Hematopoietic multipotent progenitor cell treated with erythropoietin and hydrocortisone succinate and interleukin-3 and kit ligand, for 4 days (in vitro differentiated cells): ENCODE measurements around the gene HNRNPUL2.
"Not testable (repeated sequence)": the region's sequence is repeated elsewhere in the genome, so short reads cannot be mapped to it uniquely, and the experiment has no call there.

Source experiments
- DNase-seq: peaks from one replicate; pipeline ENCODE4 v3.0.0-alpha.2; 2015

HNRNPUL2 gene

GRCh38 chr11:62726156-62726914 is 922 bp downstream of the HNRNPUL2 start:
- DNase-seq = peak; percentile 29

GRCh38 chr11:62725646-62726045 is 1.6 kb downstream of the HNRNPUL2 start:
- no peak for DNase-seq

GRCh38 chr11:62724171-62724570 is 3.1 kb downstream of the HNRNPUL2 start:
- no peak for DNase-seq

GRCh38 chr11:62721994-62722393 is 5.3 kb downstream of the HNRNPUL2 start:
- DNase-seq = peak; percentile 56

GRCh38 chr11:62719302-62719978 is 7.8 kb downstream of the HNRNPUL2 start:
- no peak for DNase-seq

- DNase-seq = no peak
Measured at GRCh38 chr11:62716816-62717215, 10.4 kb downstream of the HNRNPUL2 start.

- DNase-seq = no peak
Measured at GRCh38 chr11:62716206-62716605, 11.1 kb downstream of the HNRNPUL2 start.

GRCh38 chr11:62715150-62716130 is 11.8 kb downstream of the HNRNPUL2 start:
- no peak for DNase-seq

- no peak for DNase-seq
Measured at GRCh38 chr11:62713343-62713742, 13.9 kb downstream of the HNRNPUL2 start.

- no peak for DNase-seq
Measured at GRCh38 chr11:62712861-62713260, 14.4 kb downstream of the HNRNPUL2 start.

GRCh38 chr11:62712276-62712812 is 14.9 kb downstream of the HNRNPUL2 start:
- DNase-seq = no peak

- peak; percentile 52 for DNase-seq
Measured at GRCh38 chr11:62710001-62710345, 17.3 kb downstream of the HNRNPUL2 start.

- peak; percentile 100 for DNase-seq
Measured at GRCh38 chr11:62709247-62710000, 17.8 kb downstream of the HNRNPUL2 start.

GRCh38 chr11:62708793-62709192 is 18.5 kb downstream of the HNRNPUL2 start:
- peak; percentile 52 for DNase-seq

- DNase-seq = peak; percentile 58
Measured at GRCh38 chr11:62708392-62708791, 18.9 kb downstream of the HNRNPUL2 start.

GRCh38 chr11:62707277-62707861 is 19.9 kb downstream of the HNRNPUL2 start, which contains the start of the genes BSCL2 and GNG3:
Gene BSCL2 (minus strand): TSS chr11:62707424. CDS start chr11:62707195, 229 bp downstream.
Gene GNG3 (plus strand): TSS chr11:62707676. CDS start chr11:62708296, 620 bp downstream.
- peak; percentile 31 for DNase-seq

GRCh38 chr11:62706850-62707247 is 20.4 kb downstream of the HNRNPUL2 start:
- no peak for DNase-seq

GRCh38 chr11:62705880-62706849 is 21.1 kb downstream of the HNRNPUL2 start:
- peak; percentile 99 for DNase-seq

- DNase-seq = peak; percentile 64
Measured at GRCh38 chr11:62705413-62705812, 21.8 kb downstream of the HNRNPUL2 start.

GRCh38 chr11:62703921-62704320 is 23.3 kb downstream of the HNRNPUL2 start:
- DNase-seq = not testable (repeated sequence)
